ENCODE results near the gene PDHX. TPM values are rescaled to one million over a fixed set of nuclear protein-coding genes. Genes with fewer than 3 reads are reported as not detected.

The PDHX gene
- total and polyA plus RNA-seq, 11 donors = 74.0 to 204 (median 127) TPM

- intact Hi-C loops (cut with DNase I) = loop anchor here (1.0 to 10.0 kb wide), 10 partner anchors 310 to 563 kb away; no protein-coding TSS in a partner anchor
- Histone ChIP-seq H3K27me3 (no peaks in the 10 kb centered on the region), H3K9me3 (no peaks in the 10 kb centered on the region), H3K36me3 (peaks cover 0 to 13% (median 3%) of the 10 kb centered on the region in 9 donors), H3K27ac (peak overlapping the region in 1 of 12 donors; percentile 10), H3K4me3 (no peak overlapping the region), H3K4me1 (peaks cover 0 to 67% (median 35%) of the 10 kb centered on the region in 12 donors)
- TF ChIP-seq CTCF (IDR thresholded peaks at IDR 0.05) = no peak
- TF ChIP-seq POLR2A (IDR thresholded peaks at IDR 0.05) = no peak
- DNase-seq (no peak), ATAC-seq (no peak)
- WGBS, 4 donors = 30 to 38% (median 34%) methylated on average over 3 of the region's 3 CpGs
Observed at GRCh38 chr11:34924714-34925113, 8.3 kb downstream of the PDHX start.

- peak in 3 of 4 donors; percentile 58 to 78 (median 77) for ATAC-seq
- WGBS, 4 donors = 5 to 12% (median 7%) methylated on average over 2 of the region's 2 CpGs
Observed at GRCh38 chr11:34926101-34926830, 9.8 kb downstream of the PDHX start.

GRCh38 chr11:34926831-34927132 is 10.4 kb downstream of the PDHX start:
- ATAC-seq = no peak
- intact Hi-C loops (cut with DNase I) = loop anchor here (1.0 to 10.0 kb wide), 12 partner anchors 308 to 561 kb away; no protein-coding TSS in a partner anchor

More at GRCh38 chr11:34926101-34926830, 9.8 kb downstream of the PDHX start:
- peaks cover 0 to 59% (median 27%) of the 10 kb centered on the region in 12 donors for H3K4me1 ChIP-seq
- no peak for DNase-seq
- H3K9me3 ChIP-seq = no peaks in the 10 kb centered on the region
- intact Hi-C loops (cut with DNase I) = loop anchor here (1.0 to 10.0 kb wide), 12 partner anchors 309 to 561 kb away; no protein-coding TSS in a partner anchor
- H3K4me3 ChIP-seq = no peak overlapping the region
- peak overlapping the region in 1 of 12 donors; percentile 34 for H3K27ac ChIP-seq
- TF ChIP-seq CTCF (IDR thresholded peaks at IDR 0.05) (peak; percentile 58 to 83 (median 70)), POLR2A (IDR thresholded peaks at IDR 0.05) (no peak)
- peaks cover 0 to 4% (median 0%) of the 10 kb centered on the region in 9 donors for H3K36me3 ChIP-seq
- H3K27me3 ChIP-seq = no peaks in the 10 kb centered on the region

More at GRCh38 chr11:34926831-34927132, 10.4 kb downstream of the PDHX start:
- TF ChIP-seq POLR2A (IDR thresholded peaks at IDR 0.05) = no peak
- TF ChIP-seq CTCF (IDR thresholded peaks at IDR 0.05) = no peak
- Histone ChIP-seq H3K4me1 (peaks cover 0 to 56% (median 27%) of the 10 kb centered on the region in 12 donors), H3K27me3 (no peaks in the 10 kb centered on the region), H3K27ac (peak overlapping the region in 1 of 12 donors; percentile 34), H3K9me3 (no peaks in the 10 kb centered on the region), H3K36me3 (peaks cover 0 to 5% (median under 1%) of the 10 kb centered on the region in 9 donors), H3K4me3 (no peak overlapping the region)
- no peak for DNase-seq

Measured in heart left ventricle (tissue), 16 donors.